ENCODE measurements around the gene MAOA. TPM values are rescaled to one million over a fixed set of nuclear protein-coding genes. Genes with fewer than 3 reads are reported as not detected.
A peak's percentile ranks its signal among the peaks of the same experiment; 100 is the strongest.

The MAOA gene
- polyA plus RNA-seq, 1 experiment, result 0.10 TPM

DNA sequence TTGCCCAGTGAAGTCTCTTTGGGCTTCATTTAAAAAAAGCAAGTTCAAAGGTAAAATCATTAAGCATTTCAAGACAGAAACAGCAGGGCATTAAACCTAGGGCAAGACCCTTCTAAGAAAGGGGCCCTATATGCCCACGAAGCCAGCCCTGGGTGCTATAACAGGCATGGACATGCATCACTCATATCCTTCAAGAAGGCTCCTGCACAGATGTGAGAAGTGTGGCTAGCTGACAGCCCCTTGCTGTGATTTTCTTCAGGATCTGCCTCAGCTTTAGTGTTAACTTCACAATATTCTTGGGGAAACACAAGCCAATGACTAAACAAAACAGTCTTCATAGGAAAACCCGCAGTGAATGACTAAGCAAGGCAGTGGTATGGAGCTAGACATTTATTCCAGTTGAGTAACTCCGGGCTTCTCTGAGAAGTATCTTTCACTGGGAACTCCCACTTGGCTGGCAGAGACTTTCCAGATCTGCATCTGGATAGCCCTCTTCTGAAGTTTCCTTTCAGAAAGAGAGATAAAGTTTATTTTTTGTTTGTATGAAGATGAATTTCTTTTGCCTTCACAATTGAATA, 11.9 kb upstream of the MAOA start:
- POLR2A ChIA-PET, result no interaction called here
- TF ChIP-seq, protein P1, sequence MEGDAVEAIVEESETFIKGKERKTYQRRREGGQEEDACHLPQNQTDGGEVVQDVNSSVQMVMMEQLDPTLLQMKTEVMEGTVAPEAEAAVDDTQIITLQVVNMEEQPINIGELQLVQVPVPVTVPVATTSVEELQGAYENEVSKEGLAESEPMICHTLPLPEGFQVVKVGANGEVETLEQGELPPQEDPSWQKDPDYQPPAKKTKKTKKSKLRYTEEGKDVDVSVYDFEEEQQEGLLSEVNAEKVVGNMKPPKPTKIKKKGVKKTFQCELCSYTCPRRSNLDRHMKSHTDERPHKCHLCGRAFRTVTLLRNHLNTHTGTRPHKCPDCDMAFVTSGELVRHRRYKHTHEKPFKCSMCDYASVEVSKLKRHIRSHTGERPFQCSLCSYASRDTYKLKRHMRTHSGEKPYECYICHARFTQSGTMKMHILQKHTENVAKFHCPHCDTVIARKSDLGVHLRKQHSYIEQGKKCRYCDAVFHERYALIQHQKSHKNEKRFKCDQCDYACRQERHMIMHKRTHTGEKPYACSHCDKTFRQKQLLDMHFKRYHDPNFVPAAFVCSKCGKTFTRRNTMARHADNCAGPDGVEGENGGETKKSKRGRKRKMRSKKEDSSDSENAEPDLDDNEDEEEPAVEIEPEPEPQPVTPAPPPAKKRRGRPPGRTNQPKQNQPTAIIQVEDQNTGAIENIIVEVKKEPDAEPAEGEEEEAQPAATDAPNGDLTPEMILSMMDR (IDR thresholded peaks at IDR 0.05; ENCODE audit: insufficient read depth, low read depth, low read length), result no peak
- H3K4me3 ChIP-seq (ENCODE audit: low read depth, low read length), result no peak overlapping the region
- no peaks in the 10 kb centered on the region for H3K27me3 ChIP-seq (ENCODE audit: control insufficient read depth, insufficient read depth, low read length)
- CTCF ChIA-PET, result interaction anchor here (1.0 kb wide), 1 partner anchor 98 kb away, joined by 3 read pairs; no protein-coding TSS in a partner anchor
- DNase-seq (ENCODE audit: low read depth), result no peak
- H3K36me3 ChIP-seq (ENCODE audit: control insufficient read depth, insufficient read depth, low read length), result no peaks in the 10 kb centered on the region

DNA sequence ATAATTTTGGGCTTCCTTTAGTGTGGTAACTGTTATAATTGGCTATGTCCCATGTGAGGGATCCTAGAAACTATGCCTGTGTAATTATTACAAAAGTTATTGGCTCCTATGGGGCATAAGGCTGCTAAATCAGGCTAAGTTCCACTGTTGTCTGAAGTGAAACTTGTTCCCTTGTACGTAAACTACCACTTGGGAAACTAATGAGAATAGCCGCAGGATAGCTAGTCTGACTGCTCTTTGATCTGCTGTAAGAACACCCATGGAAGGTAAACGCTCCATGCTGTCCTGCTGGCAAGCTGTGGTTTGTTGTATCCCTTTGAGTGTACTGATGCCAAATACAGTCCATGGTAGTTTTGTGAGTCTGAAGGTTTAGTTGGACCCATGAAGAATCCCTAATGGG, 9.3 kb upstream of the MAOA start:
- Histone ChIP-seq H3K4me3 (ENCODE audit: low read depth, low read length) (no peak overlapping the region), H3K36me3 (ENCODE audit: control insufficient read depth, insufficient read depth, low read length) (no peaks in the 10 kb centered on the region), H3K27me3 (ENCODE audit: control insufficient read depth, insufficient read depth, low read length) (no peaks in the 10 kb centered on the region)
- ChIA-PET CTCF (no interaction called here), POLR2A (no interaction called here)
- TF ChIP-seq, protein P1 (IDR thresholded peaks at IDR 0.05; ENCODE audit: insufficient read depth, low read depth, low read length), result no peak
- no peak for DNase-seq (ENCODE audit: low read depth)

DNA sequence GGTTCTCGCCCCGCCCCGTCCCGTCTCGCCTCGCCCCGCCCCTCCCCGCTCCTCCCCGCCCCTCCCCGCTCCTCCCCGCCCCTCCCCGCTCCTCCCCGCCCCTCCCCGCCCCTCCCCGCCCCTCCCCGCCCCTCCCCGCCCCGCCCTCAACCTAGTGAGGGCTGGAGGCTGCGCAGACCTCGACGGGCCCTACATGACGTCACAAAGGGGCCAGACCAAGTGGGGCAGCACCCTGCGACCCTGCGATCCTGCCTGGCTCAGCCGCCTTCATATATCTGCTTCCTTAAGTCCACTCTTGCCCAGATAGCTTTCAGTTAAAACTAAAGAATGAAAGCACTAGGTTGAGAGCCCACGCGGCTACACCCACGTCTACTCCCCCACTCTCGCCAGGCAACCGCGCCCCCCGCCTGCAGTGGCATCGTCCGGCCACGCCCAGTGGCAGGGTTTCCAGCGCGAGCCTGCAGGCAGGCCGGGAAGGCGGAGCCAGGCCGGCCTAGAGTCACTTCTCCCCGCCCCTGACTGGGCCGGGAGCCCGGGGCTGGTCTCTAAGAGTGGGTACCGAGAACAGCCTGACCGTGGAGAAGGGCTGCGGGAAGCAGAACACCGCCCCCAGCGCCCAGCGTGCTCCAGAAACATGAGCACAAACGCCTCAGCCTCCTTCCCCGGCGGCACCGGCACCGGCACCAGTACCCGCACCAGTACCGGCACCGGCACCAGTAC, 1.5 kb upstream of the MAOA start:
- Histone ChIP-seq H3K27me3 (ENCODE audit: control insufficient read depth, insufficient read depth, low read length) (peaks cover 2% of the 10 kb centered on the region; the same call in 1 of the 2 replicates), H3K36me3 (ENCODE audit: control insufficient read depth, insufficient read depth, low read length) (no peaks in the 10 kb centered on the region), H3K4me3 (ENCODE audit: low read depth, low read length) (peak overlapping the region; percentile 51)
- TF ChIP-seq, protein P1 (IDR thresholded peaks at IDR 0.05; ENCODE audit: insufficient read depth, low read depth, low read length), result peak; percentile 39; the same call in 1 of the 2 replicates
- DNase-seq (ENCODE audit: low read depth), result peak; percentile 52
- ChIA-PET POLR2A (no interaction called here), CTCF (no interaction called here)

DNA sequence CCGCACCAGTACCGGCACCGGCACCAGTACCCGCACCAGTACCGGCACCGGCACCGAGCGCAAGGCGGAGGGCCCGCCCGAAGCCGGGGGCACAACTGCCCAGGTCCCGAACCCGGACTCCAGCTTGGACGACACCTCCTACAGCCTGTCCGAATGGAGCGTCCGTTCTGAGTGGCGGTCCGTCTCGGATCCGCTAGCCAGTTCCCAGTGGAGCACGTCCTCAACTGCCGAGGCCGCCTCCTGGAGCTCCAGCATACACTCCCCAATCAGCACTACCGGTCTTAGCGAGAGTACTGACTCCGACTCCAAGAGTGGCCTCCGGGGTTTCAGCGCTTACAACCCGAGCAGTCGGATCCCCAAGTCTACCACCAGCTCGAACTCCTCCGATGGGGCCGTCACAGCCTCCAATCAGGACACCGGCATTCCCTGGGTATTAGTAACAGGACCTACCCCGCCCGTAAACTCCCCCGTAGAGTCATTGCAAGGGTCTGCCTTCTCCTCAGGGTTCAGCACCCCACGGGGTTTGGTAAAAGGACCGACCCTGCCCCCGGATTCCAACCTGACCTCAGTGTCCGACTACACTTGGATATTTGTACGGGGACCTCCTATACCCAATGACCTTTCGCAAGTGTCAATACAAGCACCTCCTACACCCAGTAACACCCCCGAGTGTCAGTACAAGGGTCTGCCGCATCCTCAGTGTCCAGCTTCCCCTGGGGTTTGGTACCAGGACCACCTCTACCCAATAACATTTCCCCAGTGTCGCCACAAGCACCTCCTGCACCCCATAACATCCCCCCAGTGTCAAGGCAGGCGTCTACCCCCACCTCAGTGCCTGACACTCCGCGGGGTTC, 721 bp upstream of the MAOA start:
- ChIA-PET CTCF (no interaction called here), POLR2A (no interaction called here)
- peaks cover 2% of the 10 kb centered on the region; the same call in 1 of the 2 replicates for H3K27me3 ChIP-seq (ENCODE audit: control insufficient read depth, insufficient read depth, low read length)
- no peak for DNase-seq (ENCODE audit: low read depth)
- H3K36me3 ChIP-seq (ENCODE audit: control insufficient read depth, insufficient read depth, low read length), result no peaks in the 10 kb centered on the region
- TF ChIP-seq, protein P1 (IDR thresholded peaks at IDR 0.05; ENCODE audit: insufficient read depth, low read depth, low read length), result no peak
- H3K4me3 ChIP-seq (ENCODE audit: low read depth, low read length), result peak overlapping the region; percentile 51

DNA sequence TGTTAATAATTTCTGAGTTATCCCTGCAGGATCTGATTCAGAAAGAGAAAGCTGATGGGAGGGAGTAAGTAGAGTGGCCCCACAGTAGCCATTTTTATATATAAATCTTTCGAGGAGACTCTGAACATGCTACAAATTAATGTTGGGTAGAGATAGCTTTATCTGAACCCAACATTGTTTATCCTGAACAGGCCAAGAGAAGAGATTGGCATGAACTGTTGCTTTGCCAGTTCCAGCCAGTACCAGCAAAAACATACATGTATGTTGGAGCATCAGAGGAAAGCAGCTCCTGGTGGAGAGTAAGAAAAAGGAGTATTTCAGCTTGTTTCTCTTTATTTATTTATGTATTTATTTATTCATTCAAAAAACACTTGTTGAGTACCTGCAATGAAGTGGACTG, 1.6 kb downstream of the MAOA start:
- ChIA-PET POLR2A (no interaction called here), CTCF (interaction anchor here (1.0 kb wide), 1 partner anchor 94 kb away, joined by 3 read pairs; no protein-coding TSS in a partner anchor)
- no peak for DNase-seq (ENCODE audit: low read depth)
- Histone ChIP-seq H3K36me3 (ENCODE audit: control insufficient read depth, insufficient read depth, low read length) (no peaks in the 10 kb centered on the region), H3K27me3 (ENCODE audit: control insufficient read depth, insufficient read depth, low read length) (peaks cover 2% of the 10 kb centered on the region; the same call in 1 of the 2 replicates), H3K4me3 (ENCODE audit: low read depth, low read length) (no peak overlapping the region)
- TF ChIP-seq, protein P1 (IDR thresholded peaks at IDR 0.05; ENCODE audit: insufficient read depth, low read depth, low read length), result no peak

Measured in BJ (cell line).